22Rv1 (cell line): ENCODE results near the gene HSPBAP1.

ENCODE experiments used
- H3K27ac ChIP-seq: fragments of 450-650 bp; 2 replicates; pipeline ENCODE4 v1.5.1; 2017
- ZFX ChIP-seq: fragments of 450-650 bp; IDR thresholded peaks from 2 replicates; pipeline ENCODE4 v1.6.1; 2017; ENCODE audit warnings: antibody characterized with exemption, borderline replicate concordance
- TF ChIP-seq, protein P1 (sequence below): fragments of 450-650 bp; IDR thresholded peaks from 2 replicates; pipeline ENCODE4 v1.5.1; 2017; ENCODE audit warnings: mild to moderate bottlenecking

HSPBAP1 gene

DNA sequence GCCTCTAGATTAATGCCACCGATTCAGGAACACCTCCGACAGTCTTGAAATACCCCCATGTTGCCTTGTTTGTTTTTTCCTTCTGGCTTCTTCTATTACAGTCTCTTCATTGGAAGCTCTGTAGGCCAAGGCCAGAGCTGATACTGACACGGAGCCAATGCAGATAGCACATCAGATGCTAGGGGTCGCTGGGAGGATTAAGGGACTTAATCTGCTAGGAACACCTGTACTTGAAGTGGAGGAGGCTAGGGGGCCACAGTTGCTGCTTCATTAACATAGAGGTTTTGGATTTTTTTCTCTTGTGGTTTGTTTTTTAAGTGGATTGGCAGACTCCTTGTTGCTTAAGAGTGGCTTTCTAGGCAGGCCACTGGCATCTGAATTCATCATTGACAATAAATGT lies 63.4 kb downstream of the HSPBAP1 start:
- H3K27ac ChIP-seq: no peak overlapping the region
- TF ChIP-seq, protein P1, sequence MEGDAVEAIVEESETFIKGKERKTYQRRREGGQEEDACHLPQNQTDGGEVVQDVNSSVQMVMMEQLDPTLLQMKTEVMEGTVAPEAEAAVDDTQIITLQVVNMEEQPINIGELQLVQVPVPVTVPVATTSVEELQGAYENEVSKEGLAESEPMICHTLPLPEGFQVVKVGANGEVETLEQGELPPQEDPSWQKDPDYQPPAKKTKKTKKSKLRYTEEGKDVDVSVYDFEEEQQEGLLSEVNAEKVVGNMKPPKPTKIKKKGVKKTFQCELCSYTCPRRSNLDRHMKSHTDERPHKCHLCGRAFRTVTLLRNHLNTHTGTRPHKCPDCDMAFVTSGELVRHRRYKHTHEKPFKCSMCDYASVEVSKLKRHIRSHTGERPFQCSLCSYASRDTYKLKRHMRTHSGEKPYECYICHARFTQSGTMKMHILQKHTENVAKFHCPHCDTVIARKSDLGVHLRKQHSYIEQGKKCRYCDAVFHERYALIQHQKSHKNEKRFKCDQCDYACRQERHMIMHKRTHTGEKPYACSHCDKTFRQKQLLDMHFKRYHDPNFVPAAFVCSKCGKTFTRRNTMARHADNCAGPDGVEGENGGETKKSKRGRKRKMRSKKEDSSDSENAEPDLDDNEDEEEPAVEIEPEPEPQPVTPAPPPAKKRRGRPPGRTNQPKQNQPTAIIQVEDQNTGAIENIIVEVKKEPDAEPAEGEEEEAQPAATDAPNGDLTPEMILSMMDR: no peak
- no peak for TF ChIP-seq ZFX

DNA sequence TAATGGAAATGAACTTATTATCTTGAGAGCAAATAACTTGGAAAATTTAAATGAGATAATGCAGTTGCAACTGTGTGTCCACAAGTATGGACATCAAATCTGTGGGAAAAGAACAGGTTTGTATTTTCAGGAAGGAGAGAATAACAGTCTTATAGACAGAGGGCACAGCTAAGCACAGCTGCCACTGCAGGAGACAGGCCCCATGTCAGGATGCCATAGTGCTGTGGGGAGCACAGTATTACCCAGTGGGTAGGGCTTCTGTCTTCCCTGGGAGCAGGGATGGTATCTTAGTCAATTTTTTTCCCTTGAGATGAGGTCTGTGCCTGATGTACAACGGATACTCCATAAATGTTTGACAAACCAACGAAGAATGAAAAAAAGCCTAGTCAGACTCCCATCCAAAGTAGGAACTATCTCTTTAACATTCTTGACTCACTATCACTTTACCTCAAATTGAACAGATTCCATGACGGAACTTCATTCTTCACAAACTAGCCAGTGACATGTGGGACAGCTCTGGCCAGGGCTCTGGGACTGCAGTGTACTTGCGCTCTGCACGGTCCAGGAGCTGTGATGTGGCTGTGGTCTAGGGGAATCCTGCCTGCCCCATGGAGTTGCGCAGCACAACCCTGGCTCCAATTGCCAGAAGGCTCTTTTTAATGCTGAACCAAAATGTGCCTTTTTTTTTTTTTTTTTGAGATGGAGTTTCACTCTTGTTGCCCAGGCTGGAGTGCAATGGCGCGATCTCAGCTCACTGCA lies 64.7 kb downstream of the HSPBAP1 start:
- TF ChIP-seq ZFX: no peak
- TF ChIP-seq, protein P1: no peak
- H3K27ac ChIP-seq: no peak overlapping the region

DNA sequence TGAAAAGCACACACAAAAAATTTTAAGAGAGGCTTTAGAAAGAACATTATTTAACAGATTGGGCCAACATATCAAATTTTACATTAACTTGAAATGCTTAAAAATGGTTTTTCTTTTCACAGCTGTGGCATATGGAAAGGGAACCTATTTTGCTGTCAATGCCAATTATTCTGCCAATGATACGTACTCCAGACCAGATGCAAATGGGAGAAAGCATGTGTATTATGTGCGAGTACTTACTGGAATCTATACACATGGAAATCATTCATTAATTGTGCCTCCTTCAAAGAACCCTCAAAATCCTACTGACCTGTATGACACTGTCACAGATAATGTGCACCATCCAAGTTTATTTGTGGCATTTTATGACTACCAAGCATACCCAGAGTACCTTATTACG lies 65.4 kb downstream of the HSPBAP1 start:
- H3K27ac ChIP-seq: no peak overlapping the region

DNA sequence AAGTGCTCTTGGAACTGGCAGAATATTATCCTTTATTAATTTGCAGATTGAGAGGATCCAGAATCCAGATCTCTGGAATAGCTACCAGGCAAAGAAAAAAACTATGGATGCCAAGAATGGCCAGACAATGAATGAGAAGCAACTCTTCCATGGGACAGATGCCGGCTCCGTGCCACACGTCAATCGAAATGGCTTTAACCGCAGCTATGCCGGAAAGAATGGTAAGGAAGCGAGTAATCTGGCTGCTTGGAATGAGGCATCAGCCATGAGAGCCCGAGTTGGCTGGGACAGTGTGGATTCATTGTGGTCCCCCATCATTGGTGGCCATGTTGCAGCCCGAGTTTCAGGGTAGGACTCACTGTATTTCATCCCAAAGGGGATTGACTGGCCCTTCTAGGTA lies 65.9 kb downstream of the HSPBAP1 start:
- no peak overlapping the region for H3K27ac ChIP-seq
- TF ChIP-seq, protein P1: no peak
- no peak for TF ChIP-seq ZFX

More for the DNA sequence above, 65.4 kb downstream of the HSPBAP1 start:
- TF ChIP-seq, protein P1: no peak
- no peak for TF ChIP-seq ZFX

DNA sequence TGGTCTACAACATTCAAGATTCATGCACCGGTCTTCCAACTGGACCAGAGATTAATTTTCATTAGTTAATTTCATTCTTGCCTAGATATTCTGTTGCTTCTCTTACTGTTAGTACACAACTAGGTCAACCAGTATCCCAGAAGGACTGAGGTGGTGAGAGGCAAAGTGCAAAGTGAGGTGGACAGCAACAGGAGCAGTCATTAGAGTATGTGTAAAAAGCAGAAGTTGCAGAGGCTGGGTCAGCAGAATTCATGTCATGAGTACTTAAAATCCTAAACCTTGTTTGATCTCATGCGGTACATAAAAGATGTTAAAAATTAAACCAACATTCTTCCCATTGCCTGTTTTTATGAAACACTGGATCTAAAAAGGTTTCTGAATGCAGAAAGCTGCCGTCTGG lies 66.3 kb downstream of the HSPBAP1 start:
- no peak overlapping the region for H3K27ac ChIP-seq

DNA sequence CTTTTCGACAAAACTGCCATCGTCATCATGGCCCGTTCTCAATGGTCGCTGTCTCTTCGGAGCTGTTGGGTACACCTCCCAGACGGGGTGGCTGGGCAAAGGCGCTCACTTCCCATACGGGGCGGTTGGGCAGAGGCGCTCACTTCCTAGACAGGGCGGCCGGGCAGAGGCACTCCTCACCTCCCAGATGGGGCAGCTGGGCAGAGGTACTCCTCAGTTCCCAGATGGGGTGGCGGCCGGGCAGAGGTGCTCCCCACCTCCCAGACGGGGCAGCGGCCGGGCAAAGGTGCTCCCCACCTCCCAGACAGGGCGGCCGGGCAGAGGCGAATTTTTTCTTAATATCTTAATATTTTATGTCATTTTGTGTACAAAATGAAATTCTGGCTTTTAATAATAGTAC lies 68.5 kb downstream of the HSPBAP1 start:
- TF ChIP-seq, protein P1: no peak
- TF ChIP-seq ZFX: no peak
- H3K27ac ChIP-seq: no peak overlapping the region

More for the DNA sequence above, 66.3 kb downstream of the HSPBAP1 start:
- no peak for TF ChIP-seq ZFX
- TF ChIP-seq, protein P1: no peak

DNA sequence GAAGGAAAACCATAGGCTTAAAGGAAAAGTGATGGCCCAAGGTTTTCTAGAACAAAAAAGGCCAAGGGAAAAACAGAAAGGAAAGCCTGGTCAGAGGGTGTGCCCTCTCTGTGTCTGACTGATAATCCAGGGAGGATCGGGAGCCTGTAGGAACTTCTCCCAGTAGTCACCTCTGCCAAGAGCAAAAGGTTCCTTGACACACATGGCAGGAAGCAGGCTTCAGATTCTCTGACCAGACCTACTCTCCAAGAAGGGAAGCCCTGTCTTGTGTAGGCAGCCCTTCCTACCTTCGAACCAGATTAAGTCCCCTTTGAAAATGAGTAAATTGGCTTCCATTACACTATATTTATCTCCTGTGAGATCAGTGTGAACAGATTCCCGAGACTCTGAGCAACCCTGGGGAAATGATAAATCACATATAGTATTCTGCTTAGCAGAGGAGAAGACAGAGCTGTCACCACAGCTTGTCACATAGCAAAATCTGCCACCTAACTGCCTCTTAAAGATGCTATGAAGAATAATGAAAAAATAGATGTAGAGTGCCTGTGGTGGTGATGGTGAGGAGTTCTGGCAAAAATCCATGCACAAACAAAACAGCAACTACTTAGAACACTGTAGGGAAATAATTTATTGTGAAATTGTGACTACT lies 74.2 kb downstream of the HSPBAP1 start:
- TF ChIP-seq, protein P1: no peak
- no peak for TF ChIP-seq ZFX
- H3K27ac ChIP-seq: no peak overlapping the region
